ENCODE measurements around the gene PKHD1.

- TF ChIP-seq CTCF (IDR thresholded peaks at IDR 0.05), result no peak
- no peak for TF ChIP-seq POLR2A (IDR thresholded peaks at IDR 0.05)
These were observed 230.9 kb downstream of the PKHD1 start for GRCh38 chr6:51856508-51856907.

Measured in heart left ventricle (tissue), 13 donors.